GM19395 (cell line): ENCODE measurements around the gene SERP2.

Source experiments
- ATAC-seq: cut with Tn5 transposase; IDR thresholded peaks from one replicate; pipeline ENCODE4 v1.9.1; 2021; ENCODE audit warnings: mild to moderate bottlenecking, moderate library complexity; ENCODE audit not compliant: unreplicated experiment

Gene SERP2

GRCh38 chr13:44407891-44408290, 34.3 kb downstream of the SERP2 start:
- no peak for ATAC-seq

- ATAC-seq, result no peak
Measured at GRCh38 chr13:44409595-44409994, 36.0 kb downstream of the SERP2 start.

GRCh38 chr13:44410328-44410859, 36.8 kb downstream of the SERP2 start:
- no peak for ATAC-seq

- ATAC-seq, result no peak
Measured at GRCh38 chr13:44411841-44412240, 38.2 kb downstream of the SERP2 start.

- no peak for ATAC-seq
Measured at GRCh38 chr13:44412346-44412935, 38.8 kb downstream of the SERP2 start.

GRCh38 chr13:44413095-44413494, 39.5 kb downstream of the SERP2 start:
- ATAC-seq, result no peak

- ATAC-seq, result no peak
Measured at GRCh38 chr13:44414716-44415115, 41.1 kb downstream of the SERP2 start.

- ATAC-seq, result no peak
Measured at GRCh38 chr13:44415815-44416214, 42.2 kb downstream of the SERP2 start.

- no peak for ATAC-seq
Measured at GRCh38 chr13:44416301-44416700, 42.7 kb downstream of the SERP2 start.

GRCh38 chr13:44416744-44417143, 43.1 kb downstream of the SERP2 start:
- ATAC-seq, result no peak

- ATAC-seq, result no peak
Measured at GRCh38 chr13:44417446-44417845, 43.8 kb downstream of the SERP2 start.

- ATAC-seq, result no peak
Measured at GRCh38 chr13:44417876-44418275, 44.3 kb downstream of the SERP2 start.

- ATAC-seq, result no peak
Measured at GRCh38 chr13:44420376-44421220, 47.0 kb downstream of the SERP2 start.

GRCh38 chr13:44421853-44422525, 48.4 kb downstream of the SERP2 start:
- ATAC-seq, result no peak

- no peak for ATAC-seq
Measured at GRCh38 chr13:44422755-44423643, 49.4 kb downstream of the SERP2 start.

- ATAC-seq, result no peak
Measured at GRCh38 chr13:44423824-44424223, 50.2 kb downstream of the SERP2 start.

GRCh38 chr13:44425041-44425814, 51.6 kb downstream of the SERP2 start:
- ATAC-seq, result no peak

GRCh38 chr13:44425815-44426078, 52.1 kb downstream of the SERP2 start:
- no peak for ATAC-seq

- ATAC-seq, result no peak
Measured at GRCh38 chr13:44426461-44426860, 52.8 kb downstream of the SERP2 start.

- no peak for ATAC-seq
Measured at GRCh38 chr13:44429311-44429710, 55.7 kb downstream of the SERP2 start.
